Fibroblast of skin of left quadriceps (primary cell): Measurements from ENCODE around the gene GPN1.
"Not testable (repeated sequence)": the region's sequence is repeated elsewhere in the genome, so short reads cannot be mapped to it uniquely, and the experiment has no call there.

Experiments
- DNase-seq, 2 experiments: peaks; one replicate each; pipeline ENCODE4 v3.0.0-alpha.2; 2013; ENCODE audit warnings: low read depth in 2 of 2

The GPN1 gene

GRCh38 chr2:27671235-27671634 lies 42.4 kb downstream of the GPN1 start:
- no peak for DNase-seq

DNA sequence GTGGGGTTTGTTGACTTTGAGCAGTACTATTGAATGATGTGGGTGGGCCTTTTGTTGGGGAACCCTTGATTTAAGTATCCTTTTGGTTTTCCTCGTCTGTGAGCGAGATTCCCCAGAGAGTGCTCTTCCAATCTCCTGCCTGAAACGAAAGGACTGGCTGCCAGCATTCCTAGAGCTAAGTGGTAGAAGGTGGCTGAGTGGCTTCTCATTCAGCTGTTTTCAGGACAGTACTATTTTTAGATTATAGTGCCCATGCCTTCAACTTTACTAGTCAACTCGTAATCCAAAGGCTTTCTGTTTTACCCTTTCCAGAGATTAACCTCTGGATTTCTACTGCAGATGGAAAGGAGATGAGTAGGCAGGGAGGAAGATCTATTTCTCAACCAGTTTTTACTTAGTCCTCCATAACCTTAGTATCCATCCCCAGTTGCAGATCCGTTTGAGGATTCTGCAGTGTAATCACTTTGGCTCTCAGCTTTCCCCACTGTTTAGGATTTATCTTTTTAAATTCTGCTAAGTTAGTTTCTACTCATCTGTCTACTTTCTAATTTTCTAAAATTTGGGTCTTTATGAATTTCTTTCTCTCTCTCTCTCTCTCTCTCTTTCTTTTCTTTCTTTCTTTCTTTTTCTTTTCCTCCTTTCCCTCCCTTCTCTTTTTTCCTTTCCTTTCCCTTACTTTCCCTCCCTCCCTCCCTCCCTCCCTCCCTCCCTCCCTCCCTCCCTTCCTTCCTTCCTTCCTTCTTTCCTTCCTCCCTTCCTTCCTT lies 44.1 kb downstream of the GPN1 start:
- DNase-seq = no peak

- no peak for DNase-seq
These were observed 51.7 kb downstream of the GPN1 start for GRCh38 chr2:27680571-27680970.

DNA sequence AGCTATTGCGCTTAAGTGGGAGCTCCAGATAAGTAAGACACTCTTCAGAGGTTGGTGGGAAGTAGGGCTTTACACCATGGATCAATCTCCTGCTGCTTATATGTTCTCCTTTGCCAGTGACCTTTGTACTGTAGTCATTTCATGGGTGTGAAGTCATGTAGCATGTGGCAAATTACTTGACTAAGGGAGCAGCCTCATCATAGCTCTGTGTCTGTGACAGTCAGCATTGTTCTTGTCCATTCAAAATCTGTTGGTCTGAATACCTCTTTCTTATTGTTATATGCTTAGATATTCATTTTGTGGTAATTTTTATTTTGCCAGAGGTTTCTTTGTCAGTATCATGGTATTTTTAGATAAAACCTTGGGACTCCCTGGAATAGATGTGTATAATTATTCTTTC lies 53.0 kb downstream of the GPN1 start:
- DNase-seq = peak in 1 of 2 experiments; percentile 9

- peak; percentile 82 to 83 for DNase-seq
These were observed 53.5 kb downstream of the GPN1 start for GRCh38 chr2:27682334-27682771.

DNA sequence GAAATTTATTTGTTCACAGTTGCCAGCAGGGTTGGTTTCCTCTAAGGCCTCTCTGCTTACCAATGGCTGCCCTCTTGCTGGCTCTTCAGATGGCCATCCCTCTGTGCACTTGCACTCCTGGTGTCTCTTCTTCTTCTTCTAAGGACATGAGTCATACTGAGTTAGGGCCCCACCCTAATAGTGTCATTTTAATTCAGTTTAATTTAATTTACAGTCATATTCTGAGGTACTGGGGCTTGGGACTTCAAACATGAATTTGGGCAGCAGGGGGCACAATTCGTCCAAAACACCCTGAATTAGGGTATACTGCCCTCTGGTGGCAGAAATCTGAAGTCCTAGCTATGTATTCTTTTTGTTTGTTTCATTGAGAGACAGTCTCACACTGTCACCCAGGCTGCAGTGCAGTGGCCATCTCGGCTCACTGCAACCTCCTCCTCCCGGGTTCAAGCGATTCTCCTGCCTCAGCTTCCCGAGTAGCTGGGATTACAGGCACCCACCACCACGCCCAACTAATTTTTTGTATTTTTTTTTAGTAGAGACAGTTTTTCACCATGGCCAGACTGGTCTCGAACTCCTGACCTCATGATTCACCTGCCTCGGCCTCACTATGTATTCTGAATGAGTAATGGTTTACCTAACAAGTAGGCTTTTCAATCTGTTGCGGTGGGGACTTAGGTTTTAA lies 54.7 kb downstream of the GPN1 start:
- DNase-seq = peak; percentile 77 to 79

DNA sequence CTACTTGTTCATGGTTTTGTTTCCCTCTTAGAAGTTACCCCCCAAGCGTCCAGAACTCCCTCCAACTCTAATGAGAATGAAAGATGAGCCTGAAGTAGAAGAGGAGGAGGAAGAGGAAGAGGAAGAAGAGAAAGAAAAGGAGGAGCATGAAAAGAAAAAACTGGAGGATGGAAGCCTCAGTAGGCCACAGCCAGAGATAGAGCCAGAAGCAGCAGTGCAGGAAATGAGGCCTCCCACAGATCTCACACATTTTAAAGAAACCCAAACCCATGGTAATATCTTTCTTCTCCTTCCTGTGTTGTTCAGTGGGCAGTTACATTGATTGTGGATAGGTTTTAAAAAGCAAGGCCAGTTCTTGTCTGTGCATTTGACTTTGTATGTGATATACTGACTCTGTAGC lies 56.2 kb downstream of the GPN1 start:
- not testable (repeated sequence) for DNase-seq

- DNase-seq = no peak
These were observed 56.7 kb downstream of the GPN1 start for GRCh38 chr2:27685577-27685976.

- no peak for DNase-seq
These were observed 58.4 kb downstream of the GPN1 start for GRCh38 chr2:27687232-27687631.

GRCh38 chr2:27689424-27689823 lies 60.6 kb downstream of the GPN1 start:
- DNase-seq = no peak

DNA sequence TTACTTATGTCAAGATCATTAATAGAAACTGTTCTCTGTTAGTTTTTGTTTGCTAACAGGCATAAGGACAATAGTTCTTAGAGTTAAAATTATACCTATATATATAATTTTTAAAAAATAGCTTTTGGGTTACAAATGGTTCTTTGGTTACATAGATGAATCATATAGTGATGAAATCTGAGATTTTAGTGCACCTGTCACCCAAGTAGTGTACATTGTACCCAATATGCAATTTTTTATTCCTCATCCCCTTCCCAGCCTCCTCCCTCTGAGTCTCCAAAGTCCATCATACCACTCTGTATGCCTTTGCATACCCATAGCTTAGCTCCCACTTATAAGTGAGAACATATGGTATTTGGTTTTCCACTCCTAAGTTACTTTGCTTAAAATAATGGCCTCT lies 61.2 kb downstream of the GPN1 start:
- no peak for DNase-seq

DNA sequence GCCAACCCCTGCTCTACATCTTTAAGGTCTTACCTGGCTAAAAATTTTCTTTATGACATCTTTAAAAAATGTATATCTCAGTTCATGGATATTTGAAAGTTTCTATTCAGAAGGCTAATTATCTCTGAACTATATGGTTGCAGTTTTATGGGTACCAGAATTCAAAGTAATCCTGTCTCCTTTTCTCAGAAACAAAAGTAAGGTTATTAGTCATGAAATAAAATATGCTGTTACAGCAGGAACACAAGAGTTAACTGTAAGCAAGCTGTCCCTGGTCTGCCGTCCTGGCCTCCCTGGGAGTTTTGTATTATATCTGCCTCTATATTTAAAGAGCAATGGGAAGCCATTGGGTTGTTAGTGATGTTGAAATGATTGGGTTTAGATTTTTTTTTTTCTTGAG lies 68.8 kb downstream of the GPN1 start:
- DNase-seq = no peak
